Panc1 (cell line): ENCODE measurements around the gene LPGAT1.

Experiments used
- POLR2AphosphoS5 ChIP-seq: IDR thresholded peaks from 2 replicates; pipeline ENCODE4 v1.6.1; 2012; ENCODE audit warnings: mild to moderate bottlenecking, low read depth, low read length, moderate library complexity
- SIN3A ChIP-seq: IDR thresholded peaks from 2 replicates; pipeline ENCODE4 v1.6.1; 2012; ENCODE audit warnings: low read depth, mild to moderate bottlenecking, low read length, moderate library complexity, borderline replicate concordance; ENCODE audit not compliant: insufficient read depth
- TCF7L2 ChIP-seq: IDR thresholded peaks from 2 replicates; pipeline ENCODE4 v1.6.1; 2011; ENCODE audit warnings: mild to moderate bottlenecking, low read depth, low read length, inconsistent platforms
- TF ChIP-seq, protein P1 (sequence below): fragments of 450-650 bp; IDR thresholded peaks from 2 replicates; pipeline ENCODE4 v1.5.1; 2017; ENCODE audit warnings: mild to moderate bottlenecking

GRCh38 chr1:211697356-211697755 is 133.2 kb downstream of the LPGAT1 start:
- no peak for TF ChIP-seq POLR2AphosphoS5
- no peak for TF ChIP-seq SIN3A
- TF ChIP-seq, protein P1, sequence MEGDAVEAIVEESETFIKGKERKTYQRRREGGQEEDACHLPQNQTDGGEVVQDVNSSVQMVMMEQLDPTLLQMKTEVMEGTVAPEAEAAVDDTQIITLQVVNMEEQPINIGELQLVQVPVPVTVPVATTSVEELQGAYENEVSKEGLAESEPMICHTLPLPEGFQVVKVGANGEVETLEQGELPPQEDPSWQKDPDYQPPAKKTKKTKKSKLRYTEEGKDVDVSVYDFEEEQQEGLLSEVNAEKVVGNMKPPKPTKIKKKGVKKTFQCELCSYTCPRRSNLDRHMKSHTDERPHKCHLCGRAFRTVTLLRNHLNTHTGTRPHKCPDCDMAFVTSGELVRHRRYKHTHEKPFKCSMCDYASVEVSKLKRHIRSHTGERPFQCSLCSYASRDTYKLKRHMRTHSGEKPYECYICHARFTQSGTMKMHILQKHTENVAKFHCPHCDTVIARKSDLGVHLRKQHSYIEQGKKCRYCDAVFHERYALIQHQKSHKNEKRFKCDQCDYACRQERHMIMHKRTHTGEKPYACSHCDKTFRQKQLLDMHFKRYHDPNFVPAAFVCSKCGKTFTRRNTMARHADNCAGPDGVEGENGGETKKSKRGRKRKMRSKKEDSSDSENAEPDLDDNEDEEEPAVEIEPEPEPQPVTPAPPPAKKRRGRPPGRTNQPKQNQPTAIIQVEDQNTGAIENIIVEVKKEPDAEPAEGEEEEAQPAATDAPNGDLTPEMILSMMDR = no peak
- TF ChIP-seq TCF7L2 = no peak
